GM19372 (cell line): ENCODE measurements around the gene CENPC.

Experiments used
- ATAC-seq: cut with Tn5 transposase; IDR thresholded peaks from one replicate; pipeline ENCODE4 v1.9.1; 2021; ENCODE audit warnings: mild to moderate bottlenecking, low read depth, moderate library complexity; ENCODE audit not compliant: unreplicated experiment

The CENPC gene

DNA sequence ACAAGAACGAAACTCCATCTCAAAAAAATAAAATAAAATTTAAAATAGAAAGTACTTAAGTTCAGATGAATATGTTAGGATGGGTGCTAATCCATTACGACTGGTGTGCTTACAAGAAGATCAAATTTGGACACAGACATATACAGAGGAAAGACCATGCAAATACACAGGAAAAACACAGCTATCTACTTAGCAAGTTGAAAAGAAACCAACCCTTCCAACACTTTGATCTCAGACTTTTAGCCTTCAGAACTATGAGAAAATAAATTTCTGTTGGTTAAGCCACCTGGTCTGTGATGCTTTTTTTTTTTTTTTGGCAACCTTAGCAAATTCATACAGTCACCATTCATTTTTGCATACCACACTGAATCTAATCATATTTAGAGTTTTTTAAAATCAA is 116.5 kb downstream of the CENPC start:
- no peak for ATAC-seq
